ENCODE data around the gene PSMD3.
A peak's percentile ranks its signal among the peaks of the same experiment; 100 is the strongest.
"Not testable (repeated sequence)": the region's sequence is repeated elsewhere in the genome, so short reads cannot be mapped to it uniquely, and the experiment has no call there.

PSMD3 gene

DNA sequence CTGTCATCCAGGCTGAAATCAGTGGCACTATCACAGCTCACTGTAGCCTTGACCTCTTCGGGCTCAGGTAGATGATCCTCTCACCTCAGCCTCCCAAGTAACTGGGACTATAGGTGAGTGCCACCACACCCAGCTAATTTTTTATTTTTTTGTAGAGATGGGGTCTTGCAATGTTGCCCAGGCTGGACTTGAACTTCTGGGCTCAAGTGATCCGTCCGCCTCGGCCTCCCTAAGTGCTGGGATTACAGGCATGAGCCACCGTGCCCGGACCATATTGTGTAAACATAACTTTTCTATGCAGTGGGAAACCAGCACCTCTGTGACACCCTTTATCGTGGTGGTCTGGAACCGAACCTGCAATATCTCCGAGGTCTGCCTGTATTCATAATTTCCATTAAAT is 23.5 kb downstream of the PSMD3 start:
- TF ChIP-seq, protein P1, sequence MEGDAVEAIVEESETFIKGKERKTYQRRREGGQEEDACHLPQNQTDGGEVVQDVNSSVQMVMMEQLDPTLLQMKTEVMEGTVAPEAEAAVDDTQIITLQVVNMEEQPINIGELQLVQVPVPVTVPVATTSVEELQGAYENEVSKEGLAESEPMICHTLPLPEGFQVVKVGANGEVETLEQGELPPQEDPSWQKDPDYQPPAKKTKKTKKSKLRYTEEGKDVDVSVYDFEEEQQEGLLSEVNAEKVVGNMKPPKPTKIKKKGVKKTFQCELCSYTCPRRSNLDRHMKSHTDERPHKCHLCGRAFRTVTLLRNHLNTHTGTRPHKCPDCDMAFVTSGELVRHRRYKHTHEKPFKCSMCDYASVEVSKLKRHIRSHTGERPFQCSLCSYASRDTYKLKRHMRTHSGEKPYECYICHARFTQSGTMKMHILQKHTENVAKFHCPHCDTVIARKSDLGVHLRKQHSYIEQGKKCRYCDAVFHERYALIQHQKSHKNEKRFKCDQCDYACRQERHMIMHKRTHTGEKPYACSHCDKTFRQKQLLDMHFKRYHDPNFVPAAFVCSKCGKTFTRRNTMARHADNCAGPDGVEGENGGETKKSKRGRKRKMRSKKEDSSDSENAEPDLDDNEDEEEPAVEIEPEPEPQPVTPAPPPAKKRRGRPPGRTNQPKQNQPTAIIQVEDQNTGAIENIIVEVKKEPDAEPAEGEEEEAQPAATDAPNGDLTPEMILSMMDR (conservative IDR thresholded peaks at IDR 0.05; ENCODE audit: control insufficient read depth, insufficient read depth, low read depth, low read length) = no peak
- no peak overlapping the region for H3K4me3 ChIP-seq (ENCODE audit: control insufficient read depth, low read depth, low read length)
- DNase-seq (ENCODE audit: low read depth) = no peak

DNA sequence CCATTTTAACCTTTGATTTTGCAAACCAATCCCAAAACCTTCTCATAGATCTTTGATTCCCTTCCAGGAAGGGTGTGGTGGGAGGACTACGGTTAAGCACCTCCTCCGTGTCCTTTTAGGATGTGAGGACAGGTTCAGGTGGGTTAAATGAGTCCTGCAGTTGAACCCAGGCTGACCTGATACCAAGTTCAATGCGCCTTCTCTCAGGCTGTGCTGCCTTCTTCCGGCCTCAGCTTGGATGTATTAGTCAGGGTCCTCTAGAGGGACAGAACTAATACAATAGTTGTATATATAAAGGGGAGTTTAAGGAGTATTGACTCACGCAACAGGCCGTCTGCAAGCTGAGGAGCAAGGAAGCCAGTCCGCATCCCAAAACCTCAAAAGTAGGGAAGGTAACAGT is 24.1 kb downstream of the PSMD3 start:
- TF ChIP-seq, protein P1 (conservative IDR thresholded peaks at IDR 0.05; ENCODE audit: control insufficient read depth, insufficient read depth, low read depth, low read length) = no peak
- no peak overlapping the region for H3K4me3 ChIP-seq (ENCODE audit: control insufficient read depth, low read depth, low read length)
- DNase-seq (ENCODE audit: low read depth) = no peak

DNA sequence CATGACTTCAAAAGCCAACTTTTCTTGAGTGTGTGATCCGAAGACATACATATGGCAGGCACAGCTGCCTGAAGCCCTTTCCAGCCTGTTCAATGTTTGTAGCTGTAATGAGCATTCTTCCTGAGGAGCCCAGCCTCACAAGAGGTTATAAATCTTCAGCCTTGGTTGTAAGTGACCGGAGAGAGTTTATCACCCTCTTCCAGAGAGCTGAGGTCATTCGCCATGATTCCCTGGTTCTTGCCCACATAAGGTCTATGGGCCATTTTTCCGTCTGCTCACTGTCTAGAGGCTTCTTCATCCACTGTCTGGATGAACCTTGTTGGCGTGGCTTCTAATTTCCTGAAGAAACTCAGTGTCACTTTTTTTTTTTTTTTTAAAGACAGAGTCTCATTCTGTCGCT is 24.9 kb downstream of the PSMD3 start:
- no peak for DNase-seq (ENCODE audit: low read depth)
- H3K4me3 ChIP-seq (ENCODE audit: control insufficient read depth, low read depth, low read length) = no peak overlapping the region
- TF ChIP-seq, protein P1 (conservative IDR thresholded peaks at IDR 0.05; ENCODE audit: control insufficient read depth, insufficient read depth, low read depth, low read length) = no peak

DNA sequence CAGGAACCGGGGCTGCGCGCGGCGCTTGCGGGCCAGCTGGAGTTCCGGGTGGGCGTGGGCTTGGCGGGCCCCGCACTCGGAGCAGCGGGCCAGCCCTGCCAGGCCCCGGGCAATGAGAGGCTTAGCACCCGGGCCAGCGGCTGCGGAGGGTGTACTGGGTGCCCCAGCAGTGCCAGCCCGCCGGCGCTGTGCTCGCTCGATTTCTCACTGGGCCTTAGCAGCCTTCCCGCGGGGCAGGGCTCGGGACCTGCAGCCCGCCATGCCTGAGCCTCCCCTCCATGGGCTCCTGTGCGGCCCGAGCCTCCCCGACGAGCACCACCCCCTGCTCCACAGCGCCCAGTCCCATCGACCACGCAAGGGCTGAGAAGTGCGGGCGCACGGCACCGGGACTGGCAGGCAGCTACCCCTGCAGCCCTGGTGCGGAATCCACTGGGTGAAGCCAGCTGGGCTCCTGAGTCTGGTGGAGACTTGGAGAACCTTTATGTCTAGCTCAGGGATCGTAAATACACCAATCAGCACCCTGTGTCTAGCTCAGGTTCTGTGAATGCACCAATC is 30.4 kb downstream of the PSMD3 start:
- not testable (repeated sequence) for DNase-seq (ENCODE audit: low read depth)

DNA sequence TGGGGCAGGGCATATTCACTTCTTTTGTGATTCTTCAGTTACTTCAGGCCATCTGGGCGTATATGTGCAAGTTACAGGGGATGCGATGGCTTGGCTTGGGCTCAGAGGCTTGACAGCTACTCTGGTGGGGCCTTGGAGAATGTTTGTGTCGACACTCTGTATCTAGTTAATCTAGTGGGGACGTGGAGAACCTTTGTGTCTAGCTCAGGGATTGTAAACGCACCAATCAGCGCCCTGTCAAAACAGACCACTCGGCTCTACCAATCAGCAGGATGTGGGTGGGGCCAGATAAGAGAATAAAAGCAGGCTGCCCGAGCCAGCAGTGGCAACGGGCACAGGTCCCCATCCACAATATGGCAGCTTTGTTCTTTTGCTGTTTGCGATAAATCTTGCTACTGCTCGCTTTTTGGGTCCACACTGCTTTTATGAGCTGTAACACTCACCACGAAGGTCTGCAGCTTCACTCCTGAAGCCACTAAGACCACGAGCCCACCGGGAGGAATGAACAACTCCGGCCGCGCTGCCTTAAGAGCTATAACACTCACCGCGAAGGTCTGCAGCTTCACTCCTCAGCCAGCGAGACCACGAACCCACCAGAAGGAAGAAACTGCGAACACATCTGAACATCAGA is 31.5 kb downstream of the PSMD3 start:
- DNase-seq (ENCODE audit: low read depth); H3K4me3 ChIP-seq (ENCODE audit: control insufficient read depth, low read depth, low read length): not testable (repeated sequence)

More for the DNA sequence above, 30.4 kb downstream of the PSMD3 start:
- H3K4me3 ChIP-seq (ENCODE audit: control insufficient read depth, low read depth, low read length) = not testable (repeated sequence)

- no peak overlapping the region for H3K4me3 ChIP-seq (ENCODE audit: control insufficient read depth, low read depth, low read length)
These were observed 33.9 kb downstream of the PSMD3 start for GRCh38 chr17:40014375-40014980.

DNA sequence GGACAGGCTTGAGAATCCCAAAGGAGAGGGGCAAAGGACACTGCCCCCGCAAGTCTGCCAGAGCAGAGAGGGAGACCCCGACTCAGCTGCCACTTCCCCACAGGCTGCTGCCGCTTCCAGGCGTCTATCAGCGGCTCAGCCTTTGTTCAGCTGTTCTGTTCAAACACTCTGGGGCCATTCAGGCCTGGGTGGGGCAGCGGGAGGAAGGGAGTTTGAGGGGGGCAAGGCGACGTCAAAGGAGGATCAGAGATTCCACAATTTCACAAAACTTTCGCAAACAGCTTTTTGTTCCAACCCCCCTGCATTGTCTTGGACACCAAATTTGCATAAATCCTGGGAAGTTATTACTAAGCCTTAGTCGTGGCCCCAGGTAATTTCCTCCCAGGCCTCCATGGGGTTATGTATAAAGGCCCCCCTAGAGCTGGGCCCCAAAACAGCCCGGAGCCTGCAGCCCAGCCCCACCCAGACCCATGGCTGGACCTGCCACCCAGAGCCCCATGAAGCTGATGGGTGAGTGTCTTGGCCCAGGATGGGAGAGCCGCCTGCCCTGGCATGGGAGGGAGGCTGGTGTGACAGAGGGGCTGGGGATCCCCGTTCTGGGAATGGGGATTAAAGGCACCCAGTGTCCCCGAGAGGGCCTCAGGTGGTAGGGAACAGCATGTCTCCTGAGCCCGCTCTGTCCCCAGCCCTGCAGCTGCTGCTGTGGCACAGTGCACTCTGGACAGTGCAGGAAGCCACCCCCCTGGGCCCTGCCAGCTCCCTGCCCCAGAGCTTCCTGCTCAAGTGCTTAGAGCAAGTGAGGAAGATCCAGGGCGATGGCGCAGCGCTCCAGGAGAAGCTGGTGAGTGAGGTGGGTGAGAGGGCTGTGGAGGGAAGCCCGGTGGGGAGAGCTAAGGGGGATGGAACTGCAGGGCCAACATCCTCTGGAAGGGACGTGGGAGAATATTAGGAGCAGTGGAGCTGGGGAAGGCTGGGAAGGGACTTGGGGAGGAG is 34.7 kb downstream of the PSMD3 start, which contains the start of gene CSF3:
Gene CSF3, plus strand, starts transcription at position 436 of the 993 bp plus-strand sequence. Its CDS starts 35 bp downstream, at position 471.
- DNase-seq (ENCODE audit: low read depth) = peak; percentile 70
- TF ChIP-seq, protein P1 (conservative IDR thresholded peaks at IDR 0.05; ENCODE audit: control insufficient read depth, insufficient read depth, low read depth, low read length) = no peak
- H3K4me3 ChIP-seq (ENCODE audit: control insufficient read depth, low read depth, low read length) = peak within 1 kb of the TSS; percentile 31

More at GRCh38 chr17:40014375-40014980, 33.9 kb downstream of the PSMD3 start:
- DNase-seq (ENCODE audit: low read depth) = peak; percentile 62
- TF ChIP-seq, protein P1 (conservative IDR thresholded peaks at IDR 0.05; ENCODE audit: control insufficient read depth, insufficient read depth, low read depth, low read length) = no peak
